ENCODE data around the gene MRPL24.
"Not testable (repeated sequence)": the region's sequence is repeated elsewhere in the genome, so short reads cannot be mapped to it uniquely, and the experiment has no call there.

MRPL24 gene

DNA sequence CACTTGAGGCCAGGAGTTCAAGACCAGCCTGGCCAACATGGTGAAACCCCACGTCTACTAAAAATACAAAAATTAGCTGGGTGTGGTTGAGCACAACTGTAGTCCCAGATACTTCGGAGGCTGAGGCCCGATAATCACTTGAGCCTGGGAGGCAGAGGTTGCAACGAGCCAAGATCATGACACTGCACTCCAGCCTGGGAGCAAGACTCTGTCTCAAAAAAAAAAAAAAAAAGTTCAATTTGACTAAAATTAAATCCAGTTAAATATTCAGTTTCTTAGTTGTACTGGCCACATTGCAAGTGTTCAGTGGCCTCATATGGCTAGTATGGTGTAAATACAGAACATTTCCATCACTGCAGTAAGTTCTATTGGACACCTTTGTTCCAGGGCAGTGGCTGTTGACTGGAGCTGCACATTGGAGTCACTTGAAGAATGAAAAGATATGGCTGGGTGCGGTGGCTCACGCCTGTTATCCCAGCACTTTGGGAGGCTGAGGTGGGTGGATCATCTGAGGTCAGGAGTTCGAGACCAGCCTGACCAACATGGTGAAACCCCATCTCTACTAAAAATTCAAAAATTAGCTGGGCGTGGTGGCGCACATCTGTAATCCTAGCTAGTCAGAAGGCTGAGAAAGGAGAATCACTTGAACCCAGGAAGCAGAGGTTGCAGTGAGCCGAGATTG is 16.8 kb upstream of the MRPL24 start:
- not testable (repeated sequence) for DNase-seq

DNA sequence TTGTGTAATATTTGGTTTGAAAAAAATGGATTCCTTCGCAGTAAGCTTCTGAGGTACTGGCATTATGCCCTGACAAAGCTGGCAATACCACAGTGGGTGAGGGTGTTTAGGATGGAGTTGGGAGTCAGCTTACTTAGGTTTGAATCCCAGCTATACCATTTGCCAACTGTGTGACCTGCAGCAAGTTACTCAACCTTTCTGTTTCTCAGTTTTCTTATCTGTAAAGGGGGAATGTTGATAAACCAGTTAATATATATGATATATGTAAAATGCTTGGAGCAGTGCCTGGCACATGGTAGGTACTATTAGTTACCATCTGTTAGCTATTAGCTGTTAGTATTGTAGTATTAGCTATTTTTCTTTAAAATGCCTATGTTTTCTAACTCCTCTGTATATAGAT is 15.5 kb upstream of the MRPL24 start:
- no peak for DNase-seq

DNA sequence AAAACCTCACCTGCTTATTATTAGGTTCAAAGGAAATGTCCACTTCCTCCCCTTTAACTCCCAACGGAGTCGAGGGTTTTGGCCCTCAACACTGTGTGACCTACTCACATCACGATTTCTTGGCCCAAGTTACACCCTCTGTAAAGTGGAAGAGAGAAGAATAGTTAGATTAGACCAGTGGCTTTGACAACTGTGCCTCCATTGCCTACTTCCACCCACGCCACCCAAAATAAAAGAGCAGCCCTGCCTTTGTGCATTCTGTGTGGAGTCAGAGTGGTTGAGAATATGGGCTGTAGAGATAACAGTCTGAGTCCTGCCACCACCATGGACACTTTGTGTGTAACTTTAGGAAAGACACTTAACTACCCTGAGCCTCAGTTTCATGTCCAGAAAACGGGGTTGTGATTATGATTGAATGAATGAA is 14.7 kb upstream of the MRPL24 start:
- DNase-seq, result no peak

DNA sequence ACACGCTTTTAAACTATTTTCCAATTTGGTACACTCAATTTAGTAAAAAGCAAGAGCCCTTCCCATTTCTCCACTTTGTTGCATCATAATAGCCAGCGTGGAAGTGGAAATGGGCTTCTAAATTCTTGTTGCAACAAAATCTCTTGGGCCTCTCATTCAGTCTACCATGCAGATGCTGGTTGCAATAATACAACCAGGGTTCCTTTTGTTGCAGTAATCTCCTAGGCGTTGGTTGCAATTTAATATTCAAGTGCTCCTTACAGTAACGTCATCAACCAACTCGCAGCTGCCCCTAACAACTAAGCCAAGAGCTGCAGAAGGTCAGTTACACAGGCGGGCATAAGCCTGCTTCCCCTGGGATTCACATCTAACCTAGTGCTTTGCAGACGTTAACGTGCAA is 13.3 kb upstream of the MRPL24 start:
- DNase-seq, result no peak

DNA sequence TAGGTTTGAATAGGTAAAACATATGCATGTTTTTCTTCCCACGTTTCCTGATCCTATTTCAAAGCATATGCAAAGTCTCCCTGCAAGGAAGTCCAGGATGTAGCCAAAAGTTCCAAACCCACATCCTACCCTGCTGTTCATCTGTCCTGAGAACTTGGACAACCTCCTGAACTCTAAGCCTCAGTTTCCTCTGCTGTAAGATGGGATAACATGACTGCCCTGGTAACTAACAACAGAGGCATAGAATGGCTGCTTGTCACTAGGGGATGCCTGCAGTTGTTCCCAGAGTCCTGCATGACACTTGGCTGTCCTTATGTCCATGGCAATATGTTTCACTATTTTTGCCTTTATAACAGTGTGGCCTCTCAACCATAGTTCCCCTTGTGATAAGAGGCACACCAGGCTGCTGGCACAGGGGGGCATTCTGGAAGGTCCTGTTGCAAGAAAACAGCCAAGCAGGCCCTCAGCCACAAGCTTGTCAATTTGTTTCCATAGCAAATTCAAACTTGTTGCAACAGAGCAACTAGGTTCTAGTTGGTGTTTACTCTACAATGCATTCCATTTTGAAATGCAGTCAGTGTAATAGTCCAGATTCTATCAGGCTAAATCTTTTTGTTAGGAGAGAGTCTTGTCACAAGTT is 12.1 kb upstream of the MRPL24 start:
- no peak for DNase-seq

DNA sequence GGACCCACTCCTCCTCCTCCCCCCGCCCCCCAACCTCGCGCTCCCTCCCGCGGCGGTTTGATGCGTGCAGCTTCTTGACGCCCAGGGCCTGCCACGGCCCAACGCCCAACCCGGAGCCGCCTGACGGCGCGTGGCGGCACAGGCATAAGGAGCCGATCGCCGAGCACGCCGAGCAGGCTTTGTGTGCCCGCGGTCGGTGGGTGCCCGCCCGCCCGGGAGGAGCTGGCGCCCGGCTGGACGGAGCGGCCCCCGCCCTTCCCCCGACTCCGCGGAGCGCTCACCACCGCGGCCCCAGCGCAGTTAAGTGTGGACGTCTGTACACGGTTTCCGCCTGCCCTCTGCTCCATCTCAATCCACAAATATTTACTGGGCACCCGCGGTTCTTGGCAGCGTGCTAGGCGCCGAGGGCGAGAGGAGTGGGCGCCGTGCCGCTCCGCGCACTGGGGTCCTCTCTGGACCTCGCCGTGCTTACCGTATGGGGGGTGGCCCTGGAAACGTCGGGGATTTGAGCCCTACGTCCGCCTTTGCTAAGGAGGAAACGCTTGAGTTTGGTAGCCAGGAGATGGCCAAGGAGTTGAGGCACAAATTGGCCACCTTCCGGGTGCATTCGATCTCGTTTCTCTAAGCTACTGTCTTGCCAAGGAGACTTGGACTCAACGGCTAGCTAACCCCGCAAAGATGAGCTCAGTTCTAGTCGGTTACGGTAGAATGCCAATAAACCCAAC is 11.0 kb upstream of the MRPL24 start:
- peak; percentile 98 for DNase-seq

DNA sequence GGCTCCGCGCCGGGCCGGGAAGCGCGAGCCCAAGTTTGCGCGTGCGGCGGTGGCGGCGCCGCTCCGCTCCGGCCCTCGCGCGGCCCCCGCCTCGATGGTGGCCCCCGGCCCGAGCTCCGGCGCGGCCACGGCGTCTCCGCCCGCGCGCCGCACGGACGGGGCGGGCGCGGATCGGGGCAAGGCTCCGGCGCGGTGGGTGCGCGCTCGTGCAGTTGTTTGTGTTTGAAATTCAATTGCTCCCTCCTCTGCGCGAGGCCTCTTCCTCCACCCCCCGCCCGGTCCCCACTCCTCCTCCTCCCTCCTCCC is 10.5 kb upstream of the MRPL24 start, which contains the start of gene HDGF:
Gene HDGF (minus strand): TSS at position 225 of the 306 bp plus-strand sequence. CDS start 246 bp downstream, outside the sequence.
- DNase-seq, result no peak

DNA sequence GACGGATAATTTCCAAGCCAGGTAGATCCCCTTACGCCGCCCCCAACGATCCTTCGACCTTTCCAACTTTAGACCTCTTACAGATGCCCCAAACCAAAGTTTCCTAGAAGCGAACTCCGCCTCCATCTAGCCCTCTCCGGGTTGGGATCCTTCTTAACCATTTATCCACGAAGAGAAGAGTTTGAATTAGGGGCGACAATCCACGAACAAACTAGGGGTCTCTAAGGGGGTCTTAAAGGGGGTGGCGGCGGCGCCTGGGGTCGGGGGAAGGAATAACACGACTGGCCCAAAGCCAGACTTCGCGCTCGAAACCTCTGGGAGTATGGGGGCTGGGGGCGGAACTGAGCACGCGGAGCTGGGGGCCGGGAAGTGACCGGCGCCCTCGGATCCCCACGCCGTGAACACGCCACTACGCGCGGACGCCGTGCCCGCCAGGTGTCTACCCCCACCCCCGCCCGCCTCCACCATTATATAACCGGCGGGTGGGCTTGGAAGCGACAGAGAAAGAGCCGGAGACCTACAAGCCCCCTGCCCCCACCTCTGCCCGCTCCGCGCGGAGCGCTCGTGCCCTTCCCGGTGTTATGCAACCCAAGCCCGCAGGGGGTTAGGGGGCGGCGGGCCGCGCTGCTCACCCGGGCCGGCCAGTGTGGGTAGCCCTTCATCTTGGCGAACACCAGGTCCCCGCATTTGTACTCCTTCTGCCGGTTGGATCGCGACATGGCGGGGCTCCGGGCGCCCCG is 10.0 kb upstream of the MRPL24 start:
- DNase-seq, result peak; percentile 39 to 44

DNA sequence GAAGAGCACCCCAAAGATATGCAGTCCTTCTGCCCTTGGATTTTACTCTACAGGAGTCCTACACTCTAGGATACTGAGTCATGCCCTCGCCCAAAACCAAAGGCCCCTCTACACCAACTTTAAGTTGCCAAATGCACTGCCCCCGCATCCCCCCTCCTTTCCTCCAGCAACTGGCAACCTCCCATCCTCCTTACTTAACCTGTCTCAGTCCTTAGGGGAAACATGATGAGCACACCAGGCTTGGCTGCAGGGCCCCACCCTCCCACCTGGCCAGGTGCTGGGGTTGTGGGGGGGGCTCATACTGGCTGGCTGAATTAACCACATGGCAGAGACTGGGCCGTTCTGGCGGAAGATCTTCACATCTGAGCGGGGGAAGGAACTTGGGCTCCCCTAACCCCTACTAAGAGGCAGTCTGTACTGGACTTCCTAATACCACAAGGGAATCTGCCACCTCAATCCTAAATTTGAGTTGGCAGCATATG is 9.3 kb upstream of the MRPL24 start:
- DNase-seq, result peak; percentile 43 to 66

DNA sequence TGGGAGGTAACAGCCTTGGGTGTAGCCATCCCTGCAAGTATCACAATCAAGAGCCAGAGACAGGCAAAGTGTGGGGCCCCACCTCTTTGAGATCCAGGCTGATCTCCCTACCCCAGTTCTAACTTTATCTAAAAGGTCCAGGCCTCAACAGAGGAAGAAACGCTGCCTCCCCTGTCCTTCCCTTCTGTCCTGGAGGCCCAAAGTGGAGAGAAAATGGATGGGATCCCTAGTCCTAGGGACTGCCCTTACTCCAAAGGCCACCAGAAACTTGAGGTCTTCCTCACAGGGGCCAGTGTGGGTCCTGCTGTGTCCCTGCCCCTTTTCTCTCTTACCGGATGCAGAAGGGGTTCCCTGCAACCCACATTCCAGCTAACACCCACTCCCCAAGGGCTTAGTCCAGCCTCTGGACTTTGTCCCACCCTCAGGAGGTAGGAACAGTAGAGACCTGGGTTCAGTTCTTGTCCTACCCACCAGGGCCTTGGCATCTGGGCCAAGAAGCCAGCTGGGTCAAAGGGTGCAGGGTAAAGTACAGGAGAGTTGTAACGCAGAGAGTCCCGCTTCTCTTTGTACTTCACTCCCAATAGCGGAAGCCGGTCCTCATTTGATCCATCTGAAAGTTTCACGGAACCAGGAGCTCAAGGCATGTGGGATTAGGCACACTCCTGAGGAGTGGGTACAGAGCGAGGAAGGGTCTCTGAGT is 8.7 kb upstream of the MRPL24 start:
- no peak for DNase-seq

DNA sequence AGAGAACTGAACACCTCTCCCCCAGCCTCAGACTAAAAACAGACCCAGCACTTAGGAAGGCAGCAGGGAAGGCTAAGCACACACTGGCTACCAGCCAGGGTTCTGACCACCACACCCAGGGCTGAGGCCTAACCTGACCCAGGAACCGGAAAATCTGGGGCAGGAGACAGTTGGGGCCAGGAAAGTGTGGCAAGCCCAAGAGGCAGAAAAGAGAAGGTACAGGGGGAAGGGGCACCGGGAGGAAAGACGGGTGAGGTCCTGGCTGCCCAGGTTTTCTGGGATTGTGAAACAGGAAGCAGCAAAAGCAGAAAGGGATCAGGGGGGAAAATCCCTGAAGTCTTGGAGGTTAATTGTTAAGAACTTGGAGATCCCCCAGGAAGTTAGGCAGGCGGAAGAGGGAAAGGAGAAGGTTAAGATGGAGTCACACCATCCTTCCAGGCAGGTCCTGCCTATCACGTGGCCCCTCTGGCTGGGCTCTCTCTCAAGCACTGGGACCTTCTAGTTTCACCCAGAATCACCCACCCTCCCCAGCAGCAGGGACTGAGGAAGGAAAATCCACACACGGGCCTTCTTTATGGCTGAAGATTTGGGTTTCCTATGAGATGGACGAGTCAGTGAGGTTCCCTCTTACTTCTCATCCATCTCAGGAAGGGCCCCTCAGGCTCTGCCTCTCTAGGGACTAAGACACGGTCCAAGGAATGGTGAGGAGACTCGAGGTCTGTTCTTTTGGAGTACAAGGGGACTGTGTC is 8.0 kb upstream of the MRPL24 start:
- DNase-seq, result no peak

DNA sequence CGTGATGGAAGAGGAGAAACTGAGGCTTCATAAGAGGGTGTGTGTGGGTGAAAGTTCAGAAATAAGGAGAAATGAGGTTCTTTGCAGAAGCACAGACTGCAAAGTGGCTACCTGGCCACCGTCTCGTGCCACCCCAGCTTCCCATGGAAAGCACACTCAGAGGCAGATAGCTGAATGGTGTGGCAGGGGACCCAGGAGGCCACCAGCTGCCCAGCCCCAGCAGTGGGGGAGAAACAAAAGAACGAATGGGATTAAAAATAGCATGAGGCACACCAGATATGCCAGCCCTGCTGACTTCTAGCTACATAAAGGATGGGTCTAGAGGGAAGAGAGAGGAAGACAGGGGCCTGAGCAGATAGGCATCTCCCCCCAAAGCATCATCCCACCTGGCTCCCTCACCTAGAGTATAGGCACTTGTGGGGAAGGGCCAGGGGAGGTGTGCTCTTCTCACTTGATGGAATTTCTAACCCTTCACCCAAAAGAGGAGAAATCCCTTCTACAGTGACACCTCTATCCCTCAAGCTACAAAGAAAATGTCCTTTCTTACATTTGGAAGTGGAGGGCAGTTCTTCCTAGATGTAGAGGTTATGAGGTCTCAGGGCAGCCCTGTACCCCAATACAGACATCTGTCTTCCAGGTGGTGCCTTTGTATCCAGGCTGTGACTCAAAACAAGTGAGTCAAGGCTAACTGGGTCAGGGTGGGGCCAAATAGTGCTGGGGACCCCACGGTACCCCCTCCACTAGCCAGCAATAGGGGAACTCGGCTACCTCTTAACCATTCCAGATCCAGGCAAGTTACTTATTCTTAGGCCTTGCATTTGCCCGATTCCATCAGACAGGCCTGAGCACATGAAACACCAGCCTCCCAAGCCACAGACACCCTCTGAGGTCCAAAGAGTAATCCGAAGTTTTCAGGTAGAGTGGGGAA is 7.1 kb upstream of the MRPL24 start:
- DNase-seq, result no peak

DNA sequence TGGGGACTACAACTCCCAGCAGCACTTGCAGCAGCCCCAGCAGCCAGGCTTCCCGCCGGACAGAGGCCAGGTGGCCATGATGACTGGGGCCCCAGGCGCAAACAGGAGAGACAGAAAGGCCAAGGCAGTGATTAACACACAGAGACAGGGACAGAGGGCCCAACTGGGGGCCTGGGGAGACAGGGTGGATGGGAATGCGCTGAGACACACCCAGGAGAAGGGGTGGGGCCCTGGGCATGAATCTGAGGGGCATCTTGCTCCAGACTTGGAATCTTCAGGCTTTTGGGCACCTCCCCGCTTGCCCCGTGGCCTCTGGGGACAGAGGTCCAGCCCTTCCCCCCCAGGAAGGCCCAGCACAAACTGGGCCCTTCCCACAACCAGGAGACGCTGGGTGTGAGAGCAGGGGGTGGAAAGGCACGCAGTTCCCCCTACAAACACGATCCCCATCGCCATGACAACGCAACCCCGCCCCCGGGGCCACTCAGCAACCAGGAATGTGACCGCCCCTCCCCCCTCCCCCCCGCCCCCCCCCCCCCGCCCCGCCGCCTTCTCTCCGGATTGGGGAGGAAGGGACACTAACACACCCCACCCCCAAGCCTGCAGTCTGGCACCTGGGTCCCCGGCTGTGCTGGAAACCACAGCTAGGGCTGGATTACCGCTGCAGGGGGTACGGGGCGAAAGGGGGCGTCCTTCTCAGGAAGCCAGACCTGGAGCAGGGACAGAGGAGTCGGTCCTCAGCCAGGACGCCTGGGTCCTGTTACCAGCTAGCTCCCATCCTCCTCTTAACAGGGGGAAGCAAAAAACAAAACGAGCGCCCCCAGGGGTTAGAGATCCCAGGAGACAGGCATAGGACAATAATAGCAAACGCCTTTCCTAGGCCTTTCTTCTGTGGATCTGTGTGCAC is 6.1 kb upstream of the MRPL24 start:
- peak; percentile 49 to 51 for DNase-seq

DNA sequence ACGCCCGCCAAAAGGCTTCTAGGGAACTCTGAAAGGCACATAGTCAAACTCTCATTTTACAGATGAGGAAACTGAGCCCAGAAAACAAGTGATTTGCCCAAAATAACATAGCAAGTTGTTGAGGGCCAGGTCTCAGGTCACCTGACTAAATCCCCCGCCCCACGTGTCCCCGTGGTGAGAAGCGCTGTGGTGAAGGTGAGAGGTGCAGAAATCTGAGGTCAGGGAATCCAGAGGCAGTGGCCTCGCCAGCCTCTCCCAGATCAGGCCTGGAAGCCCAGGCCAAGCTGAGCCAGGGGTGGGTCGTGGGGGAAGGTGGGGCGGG is 5.5 kb upstream of the MRPL24 start:
- no peak for DNase-seq

DNA sequence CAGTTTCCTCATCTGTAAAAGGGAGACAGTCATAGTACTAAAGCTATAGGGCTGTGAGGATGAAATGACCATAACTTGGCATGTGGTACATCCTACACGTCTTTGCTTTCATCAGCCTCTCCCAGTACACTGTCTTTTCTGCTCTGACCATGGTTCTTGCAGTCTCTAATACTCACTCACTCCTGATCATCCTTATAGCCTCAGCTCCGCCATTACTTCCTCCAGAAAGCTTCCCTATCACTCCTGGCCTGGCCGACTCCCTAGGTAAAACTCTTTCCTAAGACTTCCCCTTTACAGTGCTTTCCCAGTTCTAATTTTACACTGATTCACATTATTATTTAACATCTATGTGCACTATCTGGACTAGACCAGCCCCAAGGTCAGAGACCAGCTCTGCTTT is 5.0 kb upstream of the MRPL24 start:
- DNase-seq, result no peak

DNA sequence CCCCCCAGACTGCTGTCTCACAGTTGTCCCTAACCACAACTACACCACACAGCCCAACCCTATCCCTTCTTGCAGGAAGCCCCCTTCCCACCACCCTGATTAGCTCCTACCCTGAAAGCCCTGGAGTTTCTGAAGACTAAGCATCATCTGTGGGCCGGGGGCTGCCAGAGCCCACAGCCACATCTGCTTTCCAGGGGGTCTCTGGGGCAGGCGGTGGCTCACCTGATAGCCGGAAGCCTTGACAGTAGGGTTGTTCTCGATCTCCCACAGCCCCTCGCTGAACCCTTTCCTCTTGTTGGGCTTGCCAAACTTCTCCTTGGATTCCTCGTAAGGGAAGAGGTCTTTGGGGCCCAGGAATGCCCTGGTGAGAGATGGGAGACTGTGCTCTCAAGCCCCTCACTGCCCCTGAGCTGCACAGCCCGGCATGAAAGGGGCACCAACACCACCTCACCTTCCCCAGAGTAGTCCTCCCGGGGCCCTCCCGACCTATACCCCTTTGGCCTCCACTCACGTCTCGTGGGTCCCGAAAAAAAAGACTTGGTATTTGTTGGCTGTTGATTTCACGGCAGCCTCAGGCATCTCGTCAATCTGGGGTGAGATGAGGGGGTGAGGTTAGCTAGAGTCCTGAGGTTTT is 4.0 kb upstream of the MRPL24 start:
- no peak for DNase-seq

DNA sequence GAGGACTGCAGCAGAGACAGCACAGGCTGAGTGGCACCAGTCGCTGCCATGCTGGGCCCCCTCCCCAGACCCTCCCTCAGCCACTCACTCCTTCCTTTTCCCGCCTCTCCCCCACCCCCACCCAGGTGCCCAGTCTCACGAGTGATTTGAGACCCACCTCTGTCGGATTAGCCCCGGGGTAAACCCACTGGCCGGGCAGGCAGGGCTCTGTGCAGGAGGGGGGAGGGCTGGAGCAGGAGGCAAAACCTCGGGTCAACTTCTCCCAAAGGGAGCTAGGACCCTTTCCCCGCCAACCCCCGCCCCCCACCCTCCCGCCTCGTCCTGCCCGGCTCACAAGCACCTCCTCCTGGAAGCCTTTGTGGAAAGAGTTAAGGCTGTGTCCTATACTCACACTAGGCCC is 3.5 kb upstream of the MRPL24 start:
- no peak for DNase-seq

DNA sequence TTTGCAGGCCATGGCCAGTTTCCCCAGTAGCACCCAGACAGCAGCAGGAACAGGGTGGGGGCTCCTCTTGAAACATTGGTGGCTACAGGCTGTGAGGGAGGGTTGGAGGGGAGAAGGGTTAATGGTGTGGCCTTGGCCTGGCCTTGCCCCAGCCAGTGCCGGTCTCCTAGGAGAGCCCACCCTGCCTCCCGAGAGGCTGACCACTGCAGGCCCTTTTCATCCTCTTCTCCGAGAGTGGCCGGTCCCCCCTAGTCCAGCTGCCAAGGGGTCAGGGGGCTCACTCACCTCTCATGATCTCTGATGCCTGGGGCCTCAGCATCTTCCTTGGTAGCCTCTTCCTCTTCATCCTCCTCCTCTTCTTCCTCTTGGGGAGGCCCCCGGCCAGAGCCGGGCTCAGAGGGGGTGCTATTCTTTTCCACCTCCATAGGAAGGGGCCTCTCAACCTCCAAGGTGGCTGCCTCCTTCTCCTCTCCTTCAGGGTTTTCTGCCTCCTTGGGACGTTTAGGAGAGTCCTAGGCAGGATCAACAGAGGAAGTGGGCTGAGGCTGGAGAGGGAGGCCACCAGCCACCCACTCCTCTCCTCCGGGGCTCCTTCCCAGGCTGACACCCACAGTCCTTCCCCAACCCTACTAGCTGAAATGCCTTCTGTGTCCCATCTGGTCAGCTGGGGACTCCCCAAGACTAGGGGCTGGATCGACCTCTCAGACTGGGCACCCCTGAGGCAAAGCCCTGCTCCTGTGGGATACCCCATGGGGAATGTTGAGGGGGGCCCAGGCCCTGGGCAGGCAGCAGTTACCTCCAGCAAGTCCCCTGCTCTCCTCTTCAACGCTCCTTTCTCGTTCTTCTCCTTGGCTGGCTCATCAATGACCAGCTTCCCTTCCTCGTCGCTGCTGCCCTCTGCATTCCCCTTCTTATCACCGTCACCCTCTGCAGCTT is 2.7 kb upstream of the MRPL24 start:
- DNase-seq, result no peak
